ENCODE data around the gene SNRNP200.
A peak's percentile ranks its signal among the peaks of the same experiment; 100 is the strongest.

The SNRNP200 gene

GRCh38 chr2:96340493-96341414 lies 35.4 kb upstream of the SNRNP200 start:
- H3K4me3 ChIP-seq (ENCODE audit: low read length) = no peak overlapping the region
- H3K27ac ChIP-seq (ENCODE audit: low read length) = no peak overlapping the region

GRCh38 chr2:96336873-96337272 lies 31.5 kb upstream of the SNRNP200 start:
- H3K9me2 ChIP-seq (replicated peaks; ENCODE audit: insufficient read depth, low read length) = no peaks in the 10 kb centered on the region
- H3K4me1 ChIP-seq (ENCODE audit: low read length) = peaks cover 7% of the 10 kb centered on the region; the same call in 1 of the 2 replicates
- H4K20me1 ChIP-seq (ENCODE audit: insufficient read depth, low read length) = no peaks in the 10 kb centered on the region
- DNase-seq = no peak
- peak overlapping the region; percentile 97; the same call in 1 of the 2 replicates for H3K9ac ChIP-seq (ENCODE audit: low read length)
- 0 out of 2 replicates have a peak overlapping the region, but pooled peaks have one; percentile 23 for H2AFZ ChIP-seq (ENCODE audit: low read length)
- no peak overlapping the region for H3K27ac ChIP-seq (ENCODE audit: low read length)
- H3K79me2 ChIP-seq (ENCODE audit: low read length) = peaks cover 62% of the 10 kb centered on the region
- no peaks in the 10 kb centered on the region for H3K9me3 ChIP-seq (replicated peaks; ENCODE audit: insufficient read depth, low read length)
- H3K27me3 ChIP-seq (replicated peaks; ENCODE audit: insufficient read depth, low read length) = no peaks in the 10 kb centered on the region
- H3K4me2 ChIP-seq (ENCODE audit: low read depth, low read length) = peak overlapping the region; percentile 60
- H3K36me3 ChIP-seq (replicated peaks; ENCODE audit: insufficient read depth, low read length) = 0 out of 2 replicates have a peak, but pooled peaks cover 2% of the 10 kb centered on the region
- TF ChIP-seq CTCF (IDR thresholded peaks at IDR 0.05; ENCODE audit: low read length) (no peak), EZH2 (optimal IDR thresholded peaks at IDR 0.05; ENCODE audit: low read depth, low read length) (no peak), EZH2phosphoT487 (IDR thresholded peaks at IDR 0.05; ENCODE audit: low read length) (no peak)
- H3F3A ChIP-seq (ENCODE audit: insufficient read depth, low read length) = peaks cover 4% of the 10 kb centered on the region; the same call in 1 of the 2 replicates
- peak overlapping the region; percentile 68 for H3K4me3 ChIP-seq (ENCODE audit: low read length)

More at GRCh38 chr2:96340493-96341414, 35.4 kb upstream of the SNRNP200 start:
- no peaks in the 10 kb centered on the region for H4K20me1 ChIP-seq (ENCODE audit: insufficient read depth, low read length)
- TF ChIP-seq CTCF (IDR thresholded peaks at IDR 0.05; ENCODE audit: low read length) (no peak), EZH2phosphoT487 (IDR thresholded peaks at IDR 0.05; ENCODE audit: low read length) (no peak), EZH2 (optimal IDR thresholded peaks at IDR 0.05; ENCODE audit: low read depth, low read length) (no peak)
- peaks cover 26% of the 10 kb centered on the region for H3K36me3 ChIP-seq (replicated peaks; ENCODE audit: insufficient read depth, low read length)
- H3K4me1 ChIP-seq (ENCODE audit: low read length) = peaks cover 7% of the 10 kb centered on the region; the same call in 1 of the 2 replicates
- H3K9me3 ChIP-seq (replicated peaks; ENCODE audit: insufficient read depth, low read length) = no peaks in the 10 kb centered on the region
- H3K4me2 ChIP-seq (ENCODE audit: low read depth, low read length) = no peak overlapping the region
- peaks cover 90% of the 10 kb centered on the region for H3K79me2 ChIP-seq (ENCODE audit: low read length)
- no peak overlapping the region for H3K9ac ChIP-seq (ENCODE audit: low read length)
- no peak overlapping the region for H2AFZ ChIP-seq (ENCODE audit: low read length)
- no peaks in the 10 kb centered on the region for H3F3A ChIP-seq (ENCODE audit: insufficient read depth, low read length)
- no peaks in the 10 kb centered on the region for H3K27me3 ChIP-seq (replicated peaks; ENCODE audit: insufficient read depth, low read length)
- no peaks in the 10 kb centered on the region for H3K9me2 ChIP-seq (replicated peaks; ENCODE audit: insufficient read depth, low read length)
- DNase-seq = no peak

GRCh38 chr2:96336104-96336775 lies 30.9 kb upstream of the SNRNP200 start:
- TF ChIP-seq EZH2phosphoT487 (IDR thresholded peaks at IDR 0.05; ENCODE audit: low read length) (no peak), EZH2 (optimal IDR thresholded peaks at IDR 0.05; ENCODE audit: low read depth, low read length) (no peak)
- Histone ChIP-seq H3K27me3 (replicated peaks; ENCODE audit: insufficient read depth, low read length) (no peaks in the 10 kb centered on the region), H3K4me2 (ENCODE audit: low read depth, low read length) (peak overlapping the region; percentile 60), H3F3A (ENCODE audit: insufficient read depth, low read length) (peaks cover 4% of the 10 kb centered on the region; the same call in 1 of the 2 replicates), H3K27ac (ENCODE audit: low read length) (peak overlapping the region; percentile 77; the same call in 1 of the 2 replicates), H3K9me3 (replicated peaks; ENCODE audit: insufficient read depth, low read length) (no peaks in the 10 kb centered on the region), H3K9ac (ENCODE audit: low read length) (peak overlapping the region; percentile 97), H4K20me1 (ENCODE audit: insufficient read depth, low read length) (no peaks in the 10 kb centered on the region), H3K9me2 (replicated peaks; ENCODE audit: insufficient read depth, low read length) (no peaks in the 10 kb centered on the region), H3K79me2 (ENCODE audit: low read length) (peaks cover 56% of the 10 kb centered on the region), H3K4me1 (ENCODE audit: low read length) (peaks cover 7% of the 10 kb centered on the region; the same call in 1 of the 2 replicates), H3K4me3 (ENCODE audit: low read length) (peak overlapping the region; percentile 68), H2AFZ (ENCODE audit: low read length) (peak overlapping the region; percentile 23), H3K36me3 (replicated peaks; ENCODE audit: insufficient read depth, low read length) (no peaks in the 10 kb centered on the region)
- no peak for DNase-seq
